ENCODE data around the gene LYPLAL1.
"Not testable (repeated sequence)": the region's sequence is repeated elsewhere in the genome, so short reads cannot be mapped to it uniquely, and the experiment has no call there.

The LYPLAL1 gene

DNA sequence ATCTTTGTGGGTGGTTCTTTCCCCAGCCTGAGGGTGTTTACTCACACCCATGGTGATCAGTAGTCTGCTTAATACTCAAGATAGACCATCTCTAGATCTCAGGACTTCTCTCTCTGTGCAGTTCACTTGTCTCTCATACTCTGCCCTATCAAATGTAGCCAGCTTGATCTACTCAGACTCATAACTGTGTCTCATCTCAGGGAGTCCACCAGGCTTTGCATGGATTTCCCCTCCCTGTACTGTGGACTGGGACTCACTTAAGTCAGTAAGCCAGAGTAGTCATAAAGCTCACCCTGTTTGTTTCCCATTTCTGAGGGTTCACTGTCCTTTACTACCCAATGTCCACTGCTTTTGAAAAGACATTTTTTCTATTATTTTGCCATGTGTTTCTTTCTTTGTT, 41.8 kb downstream of the LYPLAL1 start:
- DNase-seq (ENCODE audit: low spot score) = no peak

- no peak for DNase-seq (ENCODE audit: low spot score)
Observed at GRCh38 chr1:219220945-219221344, 47.3 kb downstream of the LYPLAL1 start.

DNA sequence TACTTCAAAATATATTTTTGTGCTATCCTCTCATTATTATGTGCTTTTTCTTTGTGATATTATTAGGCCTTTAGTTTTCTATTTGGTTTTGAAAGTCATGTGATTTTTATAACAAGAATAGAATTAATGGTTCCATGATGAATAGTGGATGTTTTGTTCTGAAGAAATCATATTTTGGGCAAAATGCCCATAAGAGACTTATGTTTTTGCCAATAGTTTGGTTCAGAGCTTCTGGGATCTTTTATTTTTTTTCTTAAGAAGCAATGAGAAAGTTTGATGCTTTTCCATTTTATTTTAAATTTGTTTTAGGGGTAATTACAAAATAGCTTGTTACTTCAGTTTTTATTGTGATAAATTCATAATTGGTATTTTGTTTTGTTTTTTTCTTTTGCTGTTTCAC, 49.8 kb downstream of the LYPLAL1 start:
- DNase-seq (ENCODE audit: low spot score) = no peak

DNA sequence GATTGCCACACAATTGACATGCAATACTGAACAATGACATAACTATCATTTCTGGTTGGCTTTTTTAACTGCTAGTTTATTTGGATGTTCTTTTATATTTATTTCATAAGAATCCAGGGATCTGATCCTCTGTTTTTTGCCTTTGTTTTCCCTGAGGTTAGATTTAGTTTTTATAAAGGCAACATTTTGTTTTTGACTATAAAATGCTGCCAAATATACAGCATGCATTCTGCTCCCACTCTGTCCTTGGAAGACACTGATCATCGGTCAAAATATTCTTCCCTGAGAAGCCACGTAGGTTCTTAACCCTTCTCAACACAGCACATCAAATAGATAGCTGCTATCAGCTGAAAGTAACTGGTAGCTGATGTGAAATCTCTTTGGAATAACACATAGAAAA, 52.5 kb downstream of the LYPLAL1 start:
- no peak for DNase-seq (ENCODE audit: low spot score)

- DNase-seq (ENCODE audit: low spot score) = no peak
Observed at GRCh38 chr1:219227360-219228057, 53.8 kb downstream of the LYPLAL1 start.

DNA sequence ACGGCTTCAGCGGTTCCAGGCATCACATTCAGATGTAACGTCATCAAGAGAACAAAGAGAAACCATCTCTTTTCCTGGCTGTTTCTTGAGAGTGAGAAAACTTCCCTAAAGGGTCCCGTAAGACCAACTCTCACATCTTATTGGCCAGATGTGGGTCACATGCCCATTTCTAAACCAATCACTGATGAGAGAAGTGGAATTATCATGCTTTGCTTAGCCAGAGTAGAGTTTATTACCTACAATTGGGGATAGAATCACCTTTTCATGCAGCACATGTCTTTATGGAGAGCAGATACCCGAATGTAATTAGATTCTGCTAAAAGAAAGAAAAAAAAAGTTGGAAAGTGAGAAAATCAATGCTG, 54.4 kb downstream of the LYPLAL1 start:
- DNase-seq (ENCODE audit: low spot score) = no peak

GRCh38 chr1:219232890-219233289, 59.2 kb downstream of the LYPLAL1 start:
- no peak for DNase-seq (ENCODE audit: low spot score)

DNA sequence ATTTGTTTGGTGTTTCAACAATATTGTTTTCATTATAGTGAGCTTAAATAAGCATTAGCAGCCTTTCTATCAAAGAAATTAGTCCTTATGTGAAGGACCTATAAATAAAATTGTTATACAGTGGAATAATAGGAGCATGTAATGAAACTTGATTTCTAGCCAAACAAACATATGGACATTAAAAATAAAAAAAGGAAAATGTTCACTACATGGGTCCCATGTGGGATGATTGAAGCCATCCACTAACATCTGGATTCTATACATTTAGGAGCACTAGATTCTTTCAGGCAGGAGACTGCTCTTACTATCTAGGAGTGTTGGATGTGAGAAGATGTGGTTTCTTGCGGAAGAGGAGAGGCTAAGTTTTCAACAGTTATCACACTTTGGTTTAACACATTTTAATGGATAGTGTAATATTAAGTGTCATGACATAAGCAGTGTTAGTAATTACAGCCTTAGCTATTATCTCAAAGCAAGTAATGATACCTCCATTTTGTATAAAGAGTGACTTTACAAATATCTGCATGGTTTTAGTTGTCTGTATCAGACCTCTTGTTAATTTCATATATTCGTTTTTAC, 62.3 kb downstream of the LYPLAL1 start:
- DNase-seq (ENCODE audit: low spot score) = no peak

DNA sequence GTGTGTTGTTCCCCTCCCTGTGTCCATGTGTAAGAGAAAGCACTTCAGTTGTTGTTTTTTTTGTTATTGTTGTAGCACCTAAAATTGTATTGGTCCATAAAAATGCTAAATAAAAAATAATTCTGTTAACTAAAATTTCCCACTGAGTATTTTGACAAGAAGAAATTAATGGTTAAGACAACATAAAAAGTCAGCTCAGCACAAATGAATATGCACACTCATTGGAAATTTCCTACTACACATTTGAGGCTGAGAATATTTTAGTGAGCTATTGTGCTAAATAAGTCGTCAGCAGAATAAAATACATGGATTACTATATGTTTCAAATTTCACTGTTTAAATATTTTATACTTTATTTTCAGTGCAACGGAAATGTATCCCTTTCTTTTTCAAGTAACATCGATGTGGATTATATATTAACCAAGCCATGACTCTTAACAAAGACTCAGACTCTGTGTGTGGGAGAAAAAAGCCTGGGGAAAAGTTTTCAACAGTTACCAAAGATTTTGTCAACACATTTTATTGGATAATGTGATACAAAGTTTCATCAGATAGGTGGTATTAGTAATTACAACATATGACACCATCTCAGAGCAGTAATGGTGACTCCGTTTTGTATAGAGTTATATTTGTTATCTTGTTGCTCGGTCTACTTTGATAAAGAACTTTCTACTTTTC, 63.4 kb downstream of the LYPLAL1 start:
- DNase-seq (ENCODE audit: low spot score) = no peak

DNA sequence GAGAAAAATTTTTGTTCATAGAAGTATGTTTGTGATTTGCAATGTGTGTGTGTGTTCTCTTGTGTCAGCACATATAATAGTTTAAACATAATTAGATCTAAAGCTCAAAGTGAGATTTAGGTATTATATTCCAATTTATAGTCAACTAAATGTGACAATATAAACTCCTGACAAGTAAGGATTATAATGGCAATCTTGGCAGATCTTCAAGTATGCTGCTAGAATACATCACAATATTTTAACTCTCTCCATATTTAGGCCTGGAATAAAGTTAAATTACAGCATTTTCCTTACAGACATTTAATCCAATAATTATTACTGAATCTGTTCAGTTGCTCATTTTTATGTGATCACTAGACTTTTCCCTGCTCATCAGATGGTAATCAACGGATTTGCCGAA, 65.8 kb downstream of the LYPLAL1 start:
- no peak for DNase-seq (ENCODE audit: low spot score)

- no peak for DNase-seq (ENCODE audit: low spot score)
Observed at GRCh38 chr1:219244864-219245263, 71.2 kb downstream of the LYPLAL1 start.

DNA sequence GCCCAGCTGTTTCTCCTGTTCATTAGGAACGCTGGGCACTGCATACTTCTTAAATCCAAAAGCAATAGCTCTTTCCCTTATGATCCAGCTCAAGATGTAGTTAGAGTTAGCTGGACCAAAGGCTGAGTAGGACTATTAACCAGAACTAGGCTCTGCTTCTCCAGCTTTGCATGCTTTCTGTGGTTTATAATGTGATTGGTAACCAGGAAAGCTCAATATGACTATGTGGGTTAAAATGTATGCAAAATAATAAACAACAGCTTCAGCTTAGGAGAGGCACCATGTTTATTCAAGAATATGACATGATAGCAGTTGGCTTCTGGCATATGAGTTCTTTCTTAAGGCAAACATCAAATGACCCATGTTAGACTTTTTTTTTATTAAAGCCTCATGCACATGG, 73.8 kb downstream of the LYPLAL1 start:
- no peak for DNase-seq (ENCODE audit: low spot score)

DNA sequence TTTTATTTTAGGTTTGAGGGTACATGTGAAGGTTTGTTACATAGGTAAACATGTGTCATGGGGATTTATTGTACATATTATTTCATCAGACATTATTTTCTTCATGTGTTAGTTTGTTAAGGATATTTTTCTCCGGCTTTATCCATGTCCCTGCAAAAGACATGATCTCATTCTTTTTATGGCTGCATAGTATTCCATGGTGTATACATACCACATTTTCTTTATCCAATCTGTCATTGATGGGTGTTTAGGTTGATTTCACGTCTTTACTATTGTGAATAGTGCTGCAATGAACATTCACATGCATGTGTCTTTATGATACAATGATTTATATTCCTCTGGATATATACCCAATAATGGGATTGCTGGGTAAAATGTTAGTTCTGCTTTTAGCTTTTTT, 76.8 kb downstream of the LYPLAL1 start:
- DNase-seq (ENCODE audit: low spot score) = not testable (repeated sequence)

- no peak for DNase-seq (ENCODE audit: low spot score)
Observed at GRCh38 chr1:219257751-219258150, 84.1 kb downstream of the LYPLAL1 start.

DNA sequence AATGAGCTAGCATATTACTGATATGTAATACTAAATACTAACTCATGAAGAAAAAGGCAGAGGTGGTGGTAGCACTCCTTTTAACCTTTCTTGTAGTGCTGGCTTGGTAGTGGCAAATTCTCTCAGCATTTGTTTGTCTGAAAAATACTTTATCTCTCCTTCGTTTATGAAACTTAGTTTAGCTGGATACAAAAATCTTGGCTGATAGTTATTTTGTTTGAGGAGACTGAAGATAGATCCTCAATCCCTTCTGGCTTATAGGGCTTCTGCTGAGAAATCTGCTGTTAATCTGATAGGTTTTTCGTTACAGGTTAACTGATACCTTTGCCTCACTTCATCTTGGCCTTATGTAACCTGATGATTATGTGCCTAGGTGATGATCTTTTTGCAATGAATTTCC, 87.8 kb downstream of the LYPLAL1 start:
- no peak for DNase-seq (ENCODE audit: low spot score)

All from ecto neural progenitor cell (in vitro differentiated cells).